Heart right ventricle (tissue), 16 donors: ENCODE data around the gene EMCN. TPM values are rescaled to one million over a fixed set of nuclear protein-coding genes. Genes with fewer than 3 reads are reported as not detected.

Source experiments
- ATAC-seq, 8 donors: fragments of 200-7000 bp; cut with Tn5 transposase; one replicate each; pipeline ENCODE4 v1.9.1; 2020; ENCODE audit warnings: mild to moderate bottlenecking in 8 of 8, moderate library complexity in 8 of 8, moderate number of reproducible peaks in 1 of 8
- DNase-seq, 2 donors: peaks; one replicate each; pipeline ENCODE4 v3.0.0-alpha.2; 2020
- H3K27ac ChIP-seq, 10 donors: fragments of 200-600 bp; sonication (generic) in 2 of 10; one replicate each; pipeline versions ENCODE4 v1.5.0 to v1.8.0; 2020 to 2022; ENCODE audit warnings: mild to moderate bottlenecking in 3 of 10
- H3K27me3 ChIP-seq, 7 donors: fragments of 200-600 bp; one replicate each; pipeline ENCODE4 v1.8.0; 2021 to 2022; ENCODE audit warnings: mild to moderate bottlenecking in 2 of 7
- H3K36me3 ChIP-seq, 9 donors: fragments of 200-600 bp; sonication (generic) in 1 of 9; one replicate each; pipeline versions ENCODE4 v1.5.0 to v1.8.0; 2020 to 2022; ENCODE audit warnings: mild to moderate bottlenecking in 2 of 9
- H3K4me1 ChIP-seq, 9 donors: fragments of 200-600 bp; sonication (generic) in 1 of 9; one replicate each; pipeline versions ENCODE4 v1.5.0 to v1.8.0; 2020 to 2022; ENCODE audit warnings: mild to moderate bottlenecking in 4 of 9
- H3K4me3 ChIP-seq, 10 donors: fragments of 200-600 bp; sonication (generic) in 2 of 10; one replicate each; pipeline versions ENCODE4 v1.5.0 to v1.8.0; 2020 to 2022; ENCODE audit warnings: mild to moderate bottlenecking in 7 of 10, moderate library complexity in 2 of 10
- H3K9me3 ChIP-seq, 11 donors: fragments of 200-600 bp in 10 of 11; sonication (generic) in 2 of 11; one replicate each; pipeline versions ENCODE4 v1.5.0 to v1.8.0; 2013 to 2022; ENCODE audit warnings: mild to moderate bottlenecking in 2 of 11, control low read depth in 1 of 11, moderate library complexity in 1 of 11
- WGBS, 2 donors: extraction: QIAGEN DNeasy Blood & Tissue Kit; methylation state at CpG; one replicate each; pipeline ENCODE4 v1.1.7; 2013; ENCODE audit warnings: inconsistent platforms in 1 of 2; 5-methylcytosine and 5-hydroxymethylcytosine counted together
- intact Hi-C, 10 donors: fragments of 100-400 bp; cut with DNase I; formaldehyde crosslinking; loops; one replicate each; pipeline versions ENCODE4 v1.11.1 to v1.14.2; 2022
- polyA plus RNA-seq, 2 donors: library from polyadenylated mRNA; stranded (reverse); fragments of 200-250 nt; gene quantifications; one replicate each; pipeline ENCODE4 v1.2.3, GENCODE V29; 2013
- total RNA-seq, 10 donors: library from RNA; stranded (reverse); fragmentation: NEBNext Ultra II Directional in 3 of 10; extraction: Animal tissue kit (Norgen Biotek cat#: 25700) in 3 of 10; gene quantifications; one replicate each; pipeline versions ENCODE4 v1.2.1 to v1.2.4, GENCODE V29; 2021 to 2023
- TF ChIP-seq, protein P1 (sequence below), 9 donors: fragments of 200-600 bp; sonication (generic) in 2 of 9; IDR thresholded peaks; one replicate each; pipeline versions ENCODE4 v1.5.0 to v1.8.0; 2021 to 2022; ENCODE audit warnings: antibody characterized with exemption in 9 of 9, mild to moderate bottlenecking in 5 of 9, moderate library complexity in 1 of 9
- donor health status: Arrhythmogenic right ventricular cardiomyopathy.
- donor health status: ischemic (EF 13 %, LVEDD 7.1; RV severe dilation, severe dysfunction).
- donor health status: healthy with polysubstance abuse.
- donor health status: DM: no; HTN: yes; CAD: no.
- donor health status: DM: no; HTN: no; CAD: no.
- donor health status: ischemic (EF 25% LVEDD 6.9; RV normal size, moderate dysfunction).
- donor health status: ischemic (EF 25% LVEDD 5.7; RV mildly dilated, moderate dysfunction).
- donor health status: healthy.
- donor health status: DM: yes; HTN: yes; CAD: no.
- donor health status: Ischemic cardiomyopathy.
- donor health status: ischemic (EF 35%, LVEDD 5.7; RV mildly dilated, moderate dysfunction).
- donor health status: nonischemic (EF 11% LVEDD 7.7; RV severe dilation, severe dysfunction).
- donor health status: DM: yes; HTN: yes; CAD: no.
- donor health status: PGD.
- donor health status: ischemic (EF 29% LVEDD 5.4; RV normal size, mild dysfunction).
- donor health status: nonischemic (EF 23%, LVEDD 6.1; RV moderate dilation, normal function).

Gene EMCN
- total and polyA plus RNA-seq, 12 donors = 14.8 to 49.0 (median 32.3) TPM

DNA sequence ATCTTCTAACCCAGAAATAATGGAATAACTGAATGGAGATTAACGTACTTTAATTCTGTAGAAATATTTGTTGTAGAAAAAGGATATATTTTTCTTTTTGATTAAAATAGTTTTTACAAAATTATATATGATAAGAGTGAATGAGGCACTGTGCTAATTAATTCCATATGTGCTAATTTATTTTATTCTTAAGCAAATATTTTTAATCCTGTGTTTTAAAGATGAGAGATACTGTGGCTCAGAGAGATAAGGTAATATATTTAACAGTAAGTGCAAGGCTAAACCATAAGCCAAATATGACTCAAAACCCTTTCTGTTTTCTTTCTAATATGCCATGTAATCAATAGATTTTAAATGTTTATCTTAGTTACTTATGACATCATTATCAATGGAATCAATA is 88.2 kb downstream of the EMCN start:
- DNase-seq (no peak), ATAC-seq (no peak)
- Histone ChIP-seq H3K27ac (no peak overlapping the region), H3K27me3 (no peaks in the 10 kb centered on the region), H3K36me3 (no peaks in the 10 kb centered on the region), H3K9me3 (peaks cover 0 to 2% (median 0%) of the 10 kb centered on the region in 11 donors), H3K4me1 (peaks cover 0 to 18% (median 0%) of the 10 kb centered on the region in 9 donors), H3K4me3 (no peak overlapping the region)
- TF ChIP-seq, protein P1, sequence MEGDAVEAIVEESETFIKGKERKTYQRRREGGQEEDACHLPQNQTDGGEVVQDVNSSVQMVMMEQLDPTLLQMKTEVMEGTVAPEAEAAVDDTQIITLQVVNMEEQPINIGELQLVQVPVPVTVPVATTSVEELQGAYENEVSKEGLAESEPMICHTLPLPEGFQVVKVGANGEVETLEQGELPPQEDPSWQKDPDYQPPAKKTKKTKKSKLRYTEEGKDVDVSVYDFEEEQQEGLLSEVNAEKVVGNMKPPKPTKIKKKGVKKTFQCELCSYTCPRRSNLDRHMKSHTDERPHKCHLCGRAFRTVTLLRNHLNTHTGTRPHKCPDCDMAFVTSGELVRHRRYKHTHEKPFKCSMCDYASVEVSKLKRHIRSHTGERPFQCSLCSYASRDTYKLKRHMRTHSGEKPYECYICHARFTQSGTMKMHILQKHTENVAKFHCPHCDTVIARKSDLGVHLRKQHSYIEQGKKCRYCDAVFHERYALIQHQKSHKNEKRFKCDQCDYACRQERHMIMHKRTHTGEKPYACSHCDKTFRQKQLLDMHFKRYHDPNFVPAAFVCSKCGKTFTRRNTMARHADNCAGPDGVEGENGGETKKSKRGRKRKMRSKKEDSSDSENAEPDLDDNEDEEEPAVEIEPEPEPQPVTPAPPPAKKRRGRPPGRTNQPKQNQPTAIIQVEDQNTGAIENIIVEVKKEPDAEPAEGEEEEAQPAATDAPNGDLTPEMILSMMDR (IDR thresholded peaks at IDR 0.05) = no peak
- intact Hi-C loops = loop anchor here in 4 of 10 donors (5.0 to 10.0 kb wide), 5 partner anchors 85 to 335 kb away; partner anchors contain the start of gene EMCN (in 1 of the 4)
- WGBS, 2 donors = 83 to 94% methylated on average over 1 of the region's 1 CpG

DNA sequence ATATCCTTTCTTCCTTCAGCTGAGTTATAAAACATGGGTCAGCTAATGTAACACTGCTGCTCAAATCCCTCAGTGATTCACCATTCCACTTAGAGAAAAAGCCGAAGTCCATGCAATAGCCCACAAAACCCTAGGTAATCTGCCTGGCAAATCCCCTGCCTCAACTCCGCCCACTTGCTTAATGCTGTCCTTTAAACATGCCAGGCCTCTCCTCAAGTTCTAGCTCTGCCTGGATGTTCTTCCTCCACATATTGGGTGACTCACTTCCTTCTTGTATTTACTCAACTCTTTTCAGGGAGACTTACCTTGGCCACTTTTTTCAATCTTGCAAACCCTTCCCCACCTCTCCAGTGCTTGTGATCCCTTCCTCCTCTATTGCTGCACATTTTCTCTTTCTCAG is 89.8 kb downstream of the EMCN start:
- intact Hi-C loops = loop anchor here in 4 of 10 donors (10.0 kb wide), 4 partner anchors 87 to 333 kb away; partner anchors contain the start of gene EMCN (in 1 of the 4)
- Histone ChIP-seq H3K36me3 (peaks cover 0 to 4% (median 0%) of the 10 kb centered on the region in 9 donors), H3K27me3 (no peaks in the 10 kb centered on the region), H3K4me1 (peaks cover 0 to 25% (median under 1%) of the 10 kb centered on the region in 9 donors), H3K4me3 (no peak overlapping the region), H3K27ac (no peak overlapping the region), H3K9me3 (no peaks in the 10 kb centered on the region)
- 93 to 100% methylated on average over 2 of the region's 2 CpGs for WGBS, 2 donors
- DNase-seq (no peak), ATAC-seq (no peak)
- TF ChIP-seq, protein P1 (IDR thresholded peaks at IDR 0.05) = no peak

DNA sequence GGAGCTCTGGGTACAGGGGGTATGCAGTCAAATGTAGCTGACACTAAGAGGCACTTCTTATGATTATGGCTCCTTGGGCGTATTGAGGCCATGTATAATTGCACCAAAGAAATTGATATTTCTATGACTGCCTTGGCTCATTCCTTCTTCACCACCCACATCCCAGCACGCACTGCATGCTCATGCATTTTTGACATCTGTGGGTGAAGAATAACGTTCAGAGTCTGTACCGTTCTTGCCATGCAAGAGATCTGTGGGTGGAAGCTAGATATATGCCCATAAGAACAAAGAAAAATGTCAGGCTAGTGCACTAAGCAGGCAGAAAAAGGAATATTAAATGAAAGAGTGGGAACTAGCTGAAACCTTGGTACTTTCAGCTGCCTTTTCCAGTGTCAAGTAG is 93.4 kb downstream of the EMCN start:
- peaks cover 0 to 37% (median 8%) of the 10 kb centered on the region in 9 donors for H3K4me1 ChIP-seq
- H3K9me3 ChIP-seq = no peaks in the 10 kb centered on the region
- TF ChIP-seq, protein P1 (IDR thresholded peaks at IDR 0.05) = no peak
- H3K27ac ChIP-seq = no peak overlapping the region
- ATAC-seq (no peak), DNase-seq (no peak)
- H3K36me3 ChIP-seq = peaks cover 0 to 9% (median 0%) of the 10 kb centered on the region in 9 donors
- no peaks in the 10 kb centered on the region for H3K27me3 ChIP-seq
- no peak overlapping the region for H3K4me3 ChIP-seq
- 83 to 92% methylated on average over 4 of the region's 4 CpGs for WGBS, 2 donors
- intact Hi-C loops = loop anchor here in 5 of 10 donors (5.0 to 10.0 kb wide), 6 partner anchors 90 to 330 kb away; partner anchors contain the start of gene EMCN (in 1 of the 5)

DNA sequence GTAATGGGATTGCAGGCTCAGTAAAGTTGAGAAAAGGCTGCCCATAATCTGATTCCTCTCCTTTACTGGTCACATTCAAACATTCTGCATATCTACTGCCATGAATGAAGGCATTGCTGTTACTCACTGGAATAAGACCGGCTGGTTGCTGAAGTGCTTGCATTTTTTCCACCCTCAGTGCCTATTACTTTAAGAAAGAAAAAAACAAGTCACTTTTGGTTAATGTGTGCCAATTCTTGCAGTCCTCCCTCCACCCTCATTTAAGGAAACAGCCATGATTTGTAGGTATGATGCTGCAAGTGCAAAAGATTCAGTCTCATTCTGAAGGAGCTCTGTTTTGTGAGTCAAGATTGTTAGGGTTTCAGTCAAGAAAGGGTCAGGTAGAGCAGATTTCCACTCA is 94.9 kb downstream of the EMCN start:
- no peaks in the 10 kb centered on the region for H3K27me3 ChIP-seq
- peaks cover 0 to 16% (median 0%) of the 10 kb centered on the region in 9 donors for H3K36me3 ChIP-seq
- peaks cover 0 to 37% (median 8%) of the 10 kb centered on the region in 9 donors for H3K4me1 ChIP-seq
- TF ChIP-seq, protein P1 (IDR thresholded peaks at IDR 0.05) = no peak
- no peak overlapping the region for H3K4me3 ChIP-seq
- no peak for DNase-seq
- peak overlapping the region in 1 of 10 donors; percentile 10 for H3K27ac ChIP-seq
- intact Hi-C loops = loop anchor here in 5 of 10 donors (2.0 to 10.0 kb wide), 7 partner anchors 92 to 328 kb away; partner anchors contain the start of gene EMCN (in 1 of the 5)
- ATAC-seq = no peak
- WGBS, 2 donors = 39 to 42% methylated on average over 1 of the region's 1 CpG
- H3K9me3 ChIP-seq = no peaks in the 10 kb centered on the region
